ENCODE results near the gene THRB.

Gene THRB

GRCh38 chr3:24199775-24200247, 294.8 kb downstream of the THRB start:
- DNase-seq: no peak

GRCh38 chr3:24199300-24199699, 295.4 kb downstream of the THRB start:
- DNase-seq: no peak

GRCh38 chr3:24198728-24199127, 295.9 kb downstream of the THRB start:
- no peak for DNase-seq

GRCh38 chr3:24197809-24198208, 296.8 kb downstream of the THRB start:
- no peak for DNase-seq

GRCh38 chr3:24196526-24196925, 298.1 kb downstream of the THRB start:
- no peak for DNase-seq

GRCh38 chr3:24195504-24196230, 299.0 kb downstream of the THRB start:
- no peak for DNase-seq

GRCh38 chr3:24192469-24193056, 302.1 kb downstream of the THRB start:
- no peak for DNase-seq

- no peak for DNase-seq
Observed at GRCh38 chr3:24191801-24192403, 302.7 kb downstream of the THRB start.

- DNase-seq: no peak
Observed at GRCh38 chr3:24190256-24190655, 304.4 kb downstream of the THRB start.

GRCh38 chr3:24185738-24186384, 308.8 kb downstream of the THRB start:
- peak; percentile 36 for DNase-seq

GRCh38 chr3:24184528-24185176, 310.0 kb downstream of the THRB start:
- DNase-seq: no peak

- DNase-seq: no peak
Observed at GRCh38 chr3:24182756-24183155, 311.9 kb downstream of the THRB start.

- no peak for DNase-seq
Observed at GRCh38 chr3:24181256-24181655, 313.4 kb downstream of the THRB start.

GRCh38 chr3:24180616-24181015, 314.0 kb downstream of the THRB start:
- DNase-seq: no peak

GRCh38 chr3:24177201-24177600, 317.4 kb downstream of the THRB start:
- no peak for DNase-seq

- no peak for DNase-seq
Observed at GRCh38 chr3:24174614-24175013, 320.0 kb downstream of the THRB start.

- DNase-seq: no peak
Observed at GRCh38 chr3:24168977-24169376, 325.7 kb downstream of the THRB start.

GRCh38 chr3:24167429-24167828, 327.2 kb downstream of the THRB start:
- no peak for DNase-seq

- DNase-seq: no peak
Observed at GRCh38 chr3:24166515-24166914, 328.1 kb downstream of the THRB start.

- no peak for DNase-seq
Observed at GRCh38 chr3:24165603-24165982, 329.1 kb downstream of the THRB start.

- no peak for DNase-seq
Observed at GRCh38 chr3:24164967-24165602, 329.6 kb downstream of the THRB start.

- DNase-seq: no peak
Observed at GRCh38 chr3:24162929-24163328, 331.7 kb downstream of the THRB start.

GRCh38 chr3:24161841-24162240, 332.8 kb downstream of the THRB start:
- no peak for DNase-seq

All from KG1 (cell line).